ENCODE results near the gene GLOD4. TPM values are rescaled to one million over a fixed set of nuclear protein-coding genes. Genes with fewer than 3 reads are reported as not detected.
"Not testable (repeated sequence)": the region's sequence is repeated elsewhere in the genome, so short reads cannot be mapped to it uniquely, and the experiment has no call there.

Gene GLOD4
- total RNA-seq, 2 experiments from 2014 or later, result 57.8 to 64.8 TPM

GRCh38 chr17:807523-808294 is 25.6 kb upstream of the GLOD4 start:
- Mint-ChIP-seq H3K4me1 (no peaks in the 10 kb centered on the region), H3K36me3 (no peaks in the 10 kb centered on the region), H3K27me3 (no peaks in the 10 kb centered on the region), H3K4me3 (no peak overlapping the region), H3K9me3 (peaks cover 3% of the 10 kb centered on the region), H3K27ac (no peak overlapping the region)
- no peak for ATAC-seq (ENCODE audit: low read depth)
- POLR2A ChIA-PET, result no interaction called here
- DNase-seq, result no peak

DNA sequence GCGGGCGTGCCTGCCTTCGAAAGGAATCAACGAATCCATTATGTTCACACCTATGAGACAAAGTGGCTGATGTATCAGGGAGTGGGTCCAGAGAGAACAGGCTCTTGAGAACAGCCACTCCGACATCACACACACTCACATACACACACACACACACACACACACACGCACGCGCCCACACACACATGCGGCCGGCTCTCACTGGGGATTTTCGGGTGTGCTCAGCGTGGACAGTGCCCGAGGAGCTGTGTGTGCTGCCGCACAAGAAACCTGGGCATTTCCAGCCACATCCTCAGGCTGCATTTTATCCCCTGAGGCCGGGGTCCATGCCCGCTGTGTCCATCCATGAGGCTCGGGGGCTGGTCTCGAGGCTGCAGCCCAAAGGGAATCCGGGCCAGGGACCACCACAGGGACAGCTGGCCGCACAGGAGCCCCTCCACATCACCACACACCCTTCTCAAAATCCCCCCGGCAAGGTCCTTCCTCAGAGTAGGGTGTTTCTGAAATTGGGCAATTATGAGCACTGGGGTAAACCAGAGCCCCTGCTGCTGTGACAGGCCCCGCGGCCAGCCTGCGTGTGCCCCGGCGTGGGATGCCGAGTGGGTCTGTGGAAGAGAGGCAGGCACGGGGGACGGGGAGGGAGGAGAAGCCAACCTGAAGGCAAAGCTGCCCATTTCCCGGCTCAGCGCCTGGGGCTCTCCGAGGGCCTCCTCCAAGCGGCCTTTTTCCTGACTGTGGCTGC is 24.9 kb upstream of the GLOD4 start:
- DNase-seq (no peak), ATAC-seq (ENCODE audit: low read depth) (no peak)
- POLR2A ChIA-PET, result no interaction called here
- Mint-ChIP-seq H3K27ac (no peak overlapping the region), H3K27me3 (no peaks in the 10 kb centered on the region), H3K4me3 (no peak overlapping the region), H3K4me1 (no peaks in the 10 kb centered on the region), H3K9me3 (no peaks in the 10 kb centered on the region), H3K36me3 (no peaks in the 10 kb centered on the region)

DNA sequence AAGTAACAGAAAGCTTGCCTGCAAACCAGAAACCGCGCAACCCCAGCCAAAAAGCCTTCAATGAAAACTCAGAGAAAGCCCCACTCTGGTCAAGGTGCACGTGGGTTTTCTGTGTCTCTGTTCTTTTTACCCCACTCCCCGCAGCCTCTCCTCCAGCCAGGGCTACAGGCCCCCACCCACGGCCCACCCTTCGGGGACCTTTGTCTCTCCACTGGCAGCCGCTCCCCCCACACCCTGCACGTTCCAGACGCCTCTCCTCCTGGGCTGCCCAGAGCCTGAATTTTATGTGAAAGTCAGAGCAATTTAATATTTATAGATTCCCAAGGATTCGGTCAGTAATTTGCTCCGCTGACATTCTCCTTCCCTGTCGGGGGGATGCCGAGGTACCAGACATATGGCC is 24.3 kb upstream of the GLOD4 start:
- H3K4me3 Mint-ChIP-seq, result no peak overlapping the region
- H3K27me3 Mint-ChIP-seq, result no peaks in the 10 kb centered on the region
- H3K27ac Mint-ChIP-seq, result no peak overlapping the region
- DNase-seq, result no peak
- no peaks in the 10 kb centered on the region for H3K4me1 Mint-ChIP-seq
- ATAC-seq (ENCODE audit: low read depth), result no peak
- no peaks in the 10 kb centered on the region for H3K9me3 Mint-ChIP-seq
- POLR2A ChIA-PET, result no interaction called here
- H3K36me3 Mint-ChIP-seq, result no peaks in the 10 kb centered on the region

GRCh38 chr17:805886-806285 is 23.8 kb upstream of the GLOD4 start:
- not testable (repeated sequence) for H3K36me3 Mint-ChIP-seq; DNase-seq; ATAC-seq (ENCODE audit: low read depth)

GRCh38 chr17:804541-805435 is 22.7 kb upstream of the GLOD4 start:
- POLR2A ChIA-PET, result no interaction called here
- Mint-ChIP-seq H3K27me3 (no peaks in the 10 kb centered on the region), H3K4me1 (no peaks in the 10 kb centered on the region), H3K27ac (no peak overlapping the region), H3K9me3 (no peaks in the 10 kb centered on the region), H3K4me3 (no peak overlapping the region), H3K36me3 (no peaks in the 10 kb centered on the region)
- ATAC-seq (ENCODE audit: low read depth) (no peak), DNase-seq (no peak)

More at GRCh38 chr17:805886-806285, 23.8 kb upstream of the GLOD4 start:
- H3K9me3 Mint-ChIP-seq, POLR2A ChIA-PET, H3K4me3 Mint-ChIP-seq, H3K4me1 Mint-ChIP-seq, H3K27me3 Mint-ChIP-seq, H3K27ac Mint-ChIP-seq: not testable (repeated sequence)

DNA sequence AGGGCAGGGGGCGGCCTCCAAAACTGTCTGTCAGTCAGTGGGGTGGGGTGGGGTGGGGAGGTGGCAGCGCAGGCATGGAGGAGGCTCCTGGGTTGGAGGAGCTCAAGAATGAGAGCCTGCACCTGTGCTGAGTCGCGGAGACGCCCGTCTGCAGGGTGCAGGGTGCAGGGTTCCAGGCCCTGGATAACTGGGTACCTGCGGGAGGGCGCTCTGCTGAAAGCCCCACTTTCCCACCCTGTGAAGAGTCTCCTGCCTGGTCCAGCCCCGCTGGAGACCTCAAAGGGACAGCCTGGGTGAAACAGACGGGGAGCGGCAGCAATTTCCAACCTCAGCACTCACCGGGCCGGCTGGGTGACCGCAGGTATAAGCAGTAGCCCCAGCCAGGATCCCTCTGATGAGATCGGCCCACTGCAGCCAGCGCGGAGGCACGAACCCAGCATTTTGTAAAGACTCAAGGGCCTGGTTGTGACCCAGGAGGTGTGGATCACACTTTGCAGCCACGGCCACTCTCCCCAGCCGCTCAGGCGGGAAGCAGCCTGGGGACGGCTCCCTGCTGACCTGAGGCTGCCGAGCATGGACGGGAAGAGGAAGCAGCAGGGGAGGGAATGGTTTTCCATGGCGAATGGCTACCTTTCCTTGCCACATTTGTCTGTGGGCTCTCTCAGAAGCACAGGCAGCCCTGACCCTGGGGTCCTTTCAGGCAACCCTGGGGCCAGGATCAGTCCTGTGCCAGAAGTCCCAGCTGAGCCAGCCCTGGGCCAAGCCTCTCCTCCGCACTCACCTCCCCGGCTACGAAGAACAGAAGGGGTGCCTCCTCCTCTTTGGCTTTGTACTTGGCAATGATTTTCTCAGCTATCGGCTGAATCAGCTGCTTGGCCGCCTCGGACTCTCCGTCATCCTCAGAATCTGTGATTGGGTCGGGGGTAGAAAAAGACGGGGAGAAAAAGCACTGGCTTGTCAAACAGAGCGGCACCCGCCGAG is 21.1 kb upstream of the GLOD4 start:
- Mint-ChIP-seq H3K4me3 (no peak overlapping the region), H3K27ac (no peak overlapping the region), H3K4me1 (no peaks in the 10 kb centered on the region), H3K9me3 (no peaks in the 10 kb centered on the region), H3K27me3 (no peaks in the 10 kb centered on the region), H3K36me3 (no peaks in the 10 kb centered on the region)
- no peak for ATAC-seq (ENCODE audit: low read depth)
- DNase-seq, result no peak
- POLR2A ChIA-PET, result no interaction called here

- no peaks in the 10 kb centered on the region for H3K4me1 Mint-ChIP-seq
- no peaks in the 10 kb centered on the region for H3K27me3 Mint-ChIP-seq
- POLR2A ChIA-PET, result no interaction called here
- DNase-seq, result no peak
- no peak overlapping the region for H3K27ac Mint-ChIP-seq
- no peaks in the 10 kb centered on the region for H3K9me3 Mint-ChIP-seq
- H3K36me3 Mint-ChIP-seq, result no peaks in the 10 kb centered on the region
- no peak for ATAC-seq (ENCODE audit: low read depth)
- no peak overlapping the region for H3K4me3 Mint-ChIP-seq
These were observed 20.4 kb upstream of the GLOD4 start for GRCh38 chr17:802481-802880.

DNA sequence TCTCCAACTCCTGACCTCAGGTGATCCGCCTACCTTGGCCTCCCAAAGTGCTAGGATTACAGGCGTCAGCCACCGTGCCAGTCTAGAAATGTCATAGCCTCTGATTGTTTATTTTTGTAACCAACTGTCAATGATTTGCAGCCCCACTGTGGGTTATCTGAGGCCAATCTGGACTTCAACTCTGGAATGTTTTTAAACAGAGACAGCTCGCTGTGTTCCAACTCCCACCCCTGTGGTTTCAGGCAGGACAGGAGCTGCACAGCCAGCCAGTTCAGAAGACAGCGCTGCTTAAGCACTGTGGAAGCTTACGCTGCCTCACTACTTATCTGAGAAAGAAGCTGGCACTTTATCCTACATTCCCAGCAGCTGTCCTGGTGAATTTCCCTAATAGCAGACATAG is 19.6 kb upstream of the GLOD4 start:
- Mint-ChIP-seq H3K9me3 (no peaks in the 10 kb centered on the region), H3K27ac (no peak overlapping the region), H3K27me3 (no peaks in the 10 kb centered on the region), H3K36me3 (no peaks in the 10 kb centered on the region), H3K4me1 (no peaks in the 10 kb centered on the region), H3K4me3 (no peak overlapping the region)
- DNase-seq (no peak), ATAC-seq (ENCODE audit: low read depth) (no peak)
- POLR2A ChIA-PET, result no interaction called here

GRCh38 chr17:800446-801242 is 18.6 kb upstream of the GLOD4 start:
- POLR2A ChIA-PET, result no interaction called here
- DNase-seq, result no peak
- ATAC-seq (ENCODE audit: low read depth), result no peak
- no peak overlapping the region for H3K27ac Mint-ChIP-seq
- no peaks in the 10 kb centered on the region for H3K9me3 Mint-ChIP-seq
- H3K4me3 Mint-ChIP-seq, result no peak overlapping the region
- no peaks in the 10 kb centered on the region for H3K27me3 Mint-ChIP-seq
- no peaks in the 10 kb centered on the region for H3K4me1 Mint-ChIP-seq
- H3K36me3 Mint-ChIP-seq, result no peaks in the 10 kb centered on the region

GRCh38 chr17:799261-799660 is 17.2 kb upstream of the GLOD4 start:
- POLR2A ChIA-PET, result no interaction called here
- no peaks in the 10 kb centered on the region for H3K36me3 Mint-ChIP-seq
- H3K27me3 Mint-ChIP-seq, result no peaks in the 10 kb centered on the region
- no peak overlapping the region for H3K27ac Mint-ChIP-seq
- DNase-seq (no peak), ATAC-seq (ENCODE audit: low read depth) (no peak)
- no peaks in the 10 kb centered on the region for H3K9me3 Mint-ChIP-seq
- H3K4me3 Mint-ChIP-seq, result no peak overlapping the region
- H3K4me1 Mint-ChIP-seq, result peaks cover 2% of the 10 kb centered on the region

GRCh38 chr17:798246-798645 is 16.2 kb upstream of the GLOD4 start:
- H3K4me1 Mint-ChIP-seq, result peaks cover 2% of the 10 kb centered on the region
- H3K4me3 Mint-ChIP-seq, result no peak overlapping the region
- no peak for ATAC-seq (ENCODE audit: low read depth)
- DNase-seq, result no peak
- POLR2A ChIA-PET, result no interaction called here
- no peak overlapping the region for H3K27ac Mint-ChIP-seq
- no peaks in the 10 kb centered on the region for H3K9me3 Mint-ChIP-seq
- no peaks in the 10 kb centered on the region for H3K36me3 Mint-ChIP-seq
- H3K27me3 Mint-ChIP-seq, result no peaks in the 10 kb centered on the region

DNA sequence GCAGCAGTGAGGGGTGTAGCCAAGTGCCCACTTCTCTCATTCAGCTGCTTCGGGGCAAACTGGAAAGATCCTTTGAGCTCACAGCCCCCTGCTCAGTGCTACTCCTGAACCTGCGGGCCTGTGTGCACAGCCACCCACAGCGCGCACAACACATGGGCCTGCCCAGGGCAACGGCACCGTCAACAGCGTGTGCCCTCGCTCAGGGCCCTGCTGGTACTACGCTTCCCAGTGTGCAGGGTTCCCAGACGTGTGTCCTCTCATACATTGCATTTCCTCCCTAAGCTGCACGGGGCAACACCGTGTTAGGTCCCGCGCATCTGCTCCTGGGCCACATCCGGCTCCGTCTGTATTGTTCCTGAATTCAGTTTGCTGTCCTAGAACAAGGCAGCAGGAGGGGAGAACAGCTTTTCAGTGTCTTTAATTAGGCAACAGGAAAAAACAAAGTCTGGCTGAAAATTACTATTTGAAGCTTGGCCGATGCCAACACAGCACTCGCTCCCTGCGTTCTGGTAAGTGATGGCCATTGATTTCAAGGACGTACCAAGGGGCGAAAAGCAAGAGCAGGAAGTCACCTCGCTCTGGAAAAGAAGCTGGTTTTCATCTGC is 15.3 kb upstream of the GLOD4 start:
- POLR2A ChIA-PET, result no interaction called here
- H3K27ac Mint-ChIP-seq, result no peak overlapping the region
- DNase-seq (no peak), ATAC-seq (ENCODE audit: low read depth) (no peak)
- H3K27me3 Mint-ChIP-seq, result no peaks in the 10 kb centered on the region
- no peak overlapping the region for H3K4me3 Mint-ChIP-seq
- peaks cover 2% of the 10 kb centered on the region for H3K4me1 Mint-ChIP-seq
- H3K36me3 Mint-ChIP-seq, result no peaks in the 10 kb centered on the region
- no peaks in the 10 kb centered on the region for H3K9me3 Mint-ChIP-seq

Measured in activated naive CD8-positive, alpha-beta T cell treated with anti-CD3 and anti-CD28 coated beads, Interleukin-2, amount 10 ng/mL, durations not matched to agents 7 days and 5 days (primary cell).